Stimulated activated CD8-positive, alpha-beta memory T cell treated with anti-CD3 and anti-CD28 coated beads, Interleukin-15, amount 100 ng/mL, for 24 hours (primary cell): Measurements from ENCODE around the gene HERPUD1.

Experiments
- DNase-seq: peaks from one replicate; pipeline ENCODE4 v3.0.0-alpha.2; 2020; ENCODE audit warnings: low read depth

The HERPUD1 gene

GRCh38 chr16:56936491-56936890 is 4.5 kb downstream of the HERPUD1 start:
- DNase-seq: no peak

- DNase-seq: no peak
Measured at GRCh38 chr16:56936950-56937349, 5.0 kb downstream of the HERPUD1 start.

- no peak for DNase-seq
Measured at GRCh38 chr16:56938664-56939513, 6.9 kb downstream of the HERPUD1 start.

- DNase-seq: no peak
Measured at GRCh38 chr16:56939801-56940200, 7.9 kb downstream of the HERPUD1 start.

GRCh38 chr16:56941092-56941491 is 9.2 kb downstream of the HERPUD1 start:
- DNase-seq: no peak

- no peak for DNase-seq
Measured at GRCh38 chr16:56941856-56942331, 10.0 kb downstream of the HERPUD1 start.

GRCh38 chr16:56943761-56944375 is 11.9 kb downstream of the HERPUD1 start:
- DNase-seq: no peak

- DNase-seq: no peak
Measured at GRCh38 chr16:56944954-56945839, 13.3 kb downstream of the HERPUD1 start.

- no peak for DNase-seq
Measured at GRCh38 chr16:56945847-56946527, 14.0 kb downstream of the HERPUD1 start.

- DNase-seq: no peak
Measured at GRCh38 chr16:56946767-56947603, 15.0 kb downstream of the HERPUD1 start.

GRCh38 chr16:56947604-56947995 is 15.7 kb downstream of the HERPUD1 start:
- no peak for DNase-seq

- no peak for DNase-seq
Measured at GRCh38 chr16:56948234-56948633, 16.3 kb downstream of the HERPUD1 start.

GRCh38 chr16:56950051-56950450 is 18.1 kb downstream of the HERPUD1 start:
- DNase-seq: no peak

GRCh38 chr16:56950455-56950854 is 18.5 kb downstream of the HERPUD1 start:
- DNase-seq: no peak

- no peak for DNase-seq
Measured at GRCh38 chr16:56950881-56951771, 19.2 kb downstream of the HERPUD1 start.

- no peak for DNase-seq
Measured at GRCh38 chr16:56953006-56953405, 21.1 kb downstream of the HERPUD1 start.

GRCh38 chr16:56956076-56956475 is 24.1 kb downstream of the HERPUD1 start:
- DNase-seq: no peak

GRCh38 chr16:56956756-56957155 is 24.8 kb downstream of the HERPUD1 start:
- no peak for DNase-seq

GRCh38 chr16:56960681-56961281 is 28.8 kb downstream of the HERPUD1 start:
- no peak for DNase-seq
